GM18519 (cell line): Measurements from ENCODE around the gene PGM2L1.
"Not testable (repeated sequence)": the region's sequence is repeated elsewhere in the genome, so short reads cannot be mapped to it uniquely, and the experiment has no call there.

ENCODE experiments used
- ATAC-seq: cut with Tn5 transposase; IDR thresholded peaks from one replicate; pipeline ENCODE4 v1.9.1; 2021; ENCODE audit warnings: mild to moderate bottlenecking, moderate library complexity; ENCODE audit not compliant: unreplicated experiment, low FRiP score

PGM2L1 gene

DNA sequence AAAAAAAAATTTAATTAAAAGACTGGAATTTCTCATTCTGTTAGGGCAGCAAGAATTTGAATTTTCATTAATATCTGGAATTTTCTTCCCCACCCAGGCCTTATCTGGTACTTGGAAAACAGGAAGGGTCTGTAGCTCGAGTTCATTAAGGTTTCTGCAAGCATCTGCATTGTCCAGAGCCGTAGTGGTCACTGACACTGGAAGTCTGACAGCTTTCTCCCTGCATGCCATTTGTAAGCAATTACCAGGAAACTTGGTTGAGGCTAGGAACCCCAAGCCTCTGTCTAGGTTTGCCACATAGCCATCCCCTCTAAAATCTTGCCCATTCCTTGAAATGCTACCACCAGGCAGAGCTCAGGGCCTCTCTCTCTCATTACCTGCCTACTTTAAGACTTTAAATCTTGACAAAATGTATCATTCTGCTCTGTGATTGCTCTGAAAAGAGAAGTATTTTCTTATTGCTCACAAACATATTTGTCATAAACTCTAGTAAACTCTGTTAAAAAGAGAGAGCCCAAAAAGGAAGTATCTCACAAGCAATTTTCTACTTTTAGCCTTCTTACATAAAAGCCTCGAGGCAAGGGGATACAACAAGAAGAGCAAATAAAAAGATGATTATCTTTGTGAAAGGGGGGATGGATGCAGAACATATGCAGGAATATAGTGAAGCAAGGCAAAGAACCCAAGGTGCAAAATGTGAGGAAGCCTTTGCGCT lies 5.5 kb upstream of the PGM2L1 start:
- no peak for ATAC-seq

DNA sequence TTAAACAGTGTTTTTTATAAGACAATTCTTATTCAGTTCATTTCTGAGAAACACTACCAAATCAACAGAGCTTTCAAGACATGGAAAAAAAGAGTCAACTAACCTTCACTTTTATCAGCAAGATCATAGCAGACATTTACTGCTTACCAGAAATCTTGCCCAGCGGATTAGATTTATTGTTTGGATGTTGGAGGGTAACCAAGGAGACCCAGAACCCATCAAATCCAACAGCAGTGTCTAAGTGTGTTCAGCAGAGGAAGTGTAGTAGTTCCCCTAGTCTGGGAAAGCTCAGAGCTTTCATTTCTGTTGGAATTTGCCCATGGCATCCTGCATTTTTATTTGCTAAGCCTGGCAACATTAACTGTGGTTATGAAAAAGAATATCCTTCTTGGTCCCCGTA lies 2.4 kb upstream of the PGM2L1 start:
- no peak for ATAC-seq

GRCh38 chr11:74397501-74398243 lies 561 bp downstream of the PGM2L1 start:
- ATAC-seq = no peak

DNA sequence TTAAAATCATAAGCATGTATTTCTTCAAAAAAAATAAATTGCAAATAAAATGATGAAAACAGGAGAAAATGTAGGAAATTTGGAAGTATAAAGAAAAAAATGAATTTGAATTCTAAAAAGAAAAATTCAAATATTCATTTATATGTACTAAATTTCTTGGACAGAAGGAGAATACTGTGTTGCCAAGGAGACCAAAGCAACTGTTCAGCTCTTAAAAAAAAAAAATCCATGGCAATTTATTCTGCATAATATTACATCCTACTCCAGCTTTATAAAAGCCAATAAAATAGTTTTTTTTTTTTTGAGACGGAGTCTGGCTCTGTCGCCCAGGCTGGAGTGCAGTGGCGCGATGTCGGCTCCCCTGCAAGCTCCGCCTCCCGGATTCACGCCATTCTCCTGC lies 6.0 kb downstream of the PGM2L1 start:
- ATAC-seq = no peak

GRCh38 chr11:74391193-74391592 lies 7.0 kb downstream of the PGM2L1 start:
- no peak for ATAC-seq

DNA sequence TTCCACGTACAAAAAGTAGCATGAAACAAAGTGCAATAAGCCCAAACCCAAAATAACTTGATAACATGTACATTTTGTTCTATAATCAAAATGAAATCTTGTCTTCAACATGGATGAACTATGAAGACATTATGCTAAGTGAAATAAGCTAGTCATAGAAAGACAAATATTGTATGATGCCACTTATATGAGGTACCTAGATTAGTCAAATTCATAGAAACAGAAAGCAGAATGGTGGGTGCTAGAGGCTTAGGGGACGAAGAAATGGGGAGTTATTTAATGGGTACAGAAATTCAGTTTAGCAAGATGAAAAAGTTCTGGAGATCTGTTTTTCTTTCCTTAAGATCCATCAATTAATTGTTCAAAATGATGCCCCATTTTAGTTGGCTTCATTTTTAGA lies 7.5 kb downstream of the PGM2L1 start:
- no peak for ATAC-seq

DNA sequence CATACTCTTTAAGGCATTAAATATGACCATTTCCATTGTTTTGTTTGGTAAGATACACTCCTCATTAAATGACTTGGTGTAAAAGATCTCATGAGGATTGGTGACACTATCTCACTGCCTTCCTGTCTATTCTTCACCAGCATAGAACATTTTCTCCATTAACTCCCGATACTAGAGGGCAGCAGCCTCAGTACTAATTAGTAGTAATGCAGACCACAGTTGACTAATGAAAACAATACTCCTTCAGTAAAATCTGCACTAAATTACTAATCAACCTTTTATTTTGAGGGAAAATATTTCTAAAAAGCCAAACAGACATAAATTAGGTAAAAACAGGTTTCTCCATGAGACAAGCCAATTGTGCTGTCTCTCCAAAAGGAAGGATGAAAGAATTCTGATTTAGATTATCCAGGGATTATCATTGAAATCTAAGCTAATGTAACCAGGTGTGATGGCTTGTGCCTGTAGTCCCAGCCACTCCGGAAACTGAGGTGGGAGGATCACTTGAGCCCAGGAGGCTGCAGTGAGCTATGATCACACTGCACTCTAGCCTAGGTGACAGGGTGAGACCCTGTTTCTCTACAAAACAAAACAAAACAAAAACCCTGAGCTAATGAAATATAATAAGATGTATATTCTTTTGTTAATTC lies 9.4 kb downstream of the PGM2L1 start:
- no peak for ATAC-seq

GRCh38 chr11:74384641-74385040 lies 13.6 kb downstream of the PGM2L1 start:
- no peak for ATAC-seq

DNA sequence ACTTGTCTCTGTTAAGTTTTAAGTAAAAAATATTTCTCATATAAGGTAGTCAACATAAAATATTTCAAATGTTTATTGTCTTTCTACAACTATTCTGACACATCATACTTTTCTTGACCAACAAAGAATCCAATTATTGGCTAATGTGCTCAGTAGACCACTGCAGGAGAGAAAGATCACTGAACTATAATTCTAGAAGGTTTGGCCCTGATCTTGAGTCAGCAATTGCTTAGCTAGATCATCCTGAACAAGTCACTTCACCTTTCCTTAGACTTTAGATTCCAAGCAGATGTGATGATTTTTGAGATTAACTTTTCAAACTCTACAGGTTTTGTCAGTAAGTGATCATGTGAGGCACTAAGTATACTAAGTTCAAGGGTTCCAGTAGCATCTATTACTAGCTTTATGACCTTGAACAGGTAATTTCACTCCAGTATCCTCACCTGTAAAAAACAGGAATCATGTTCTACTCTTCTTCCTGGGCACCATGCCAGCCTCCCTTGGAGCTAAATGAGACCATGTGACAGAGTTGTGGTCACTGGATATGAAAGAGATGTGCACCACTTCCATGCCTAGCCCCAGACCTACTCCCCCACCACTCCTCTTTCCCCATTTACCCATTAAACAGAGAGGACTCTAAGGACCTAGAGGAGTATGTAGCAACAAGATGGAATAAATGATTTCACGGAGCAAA lies 17.3 kb downstream of the PGM2L1 start:
- ATAC-seq = no peak

DNA sequence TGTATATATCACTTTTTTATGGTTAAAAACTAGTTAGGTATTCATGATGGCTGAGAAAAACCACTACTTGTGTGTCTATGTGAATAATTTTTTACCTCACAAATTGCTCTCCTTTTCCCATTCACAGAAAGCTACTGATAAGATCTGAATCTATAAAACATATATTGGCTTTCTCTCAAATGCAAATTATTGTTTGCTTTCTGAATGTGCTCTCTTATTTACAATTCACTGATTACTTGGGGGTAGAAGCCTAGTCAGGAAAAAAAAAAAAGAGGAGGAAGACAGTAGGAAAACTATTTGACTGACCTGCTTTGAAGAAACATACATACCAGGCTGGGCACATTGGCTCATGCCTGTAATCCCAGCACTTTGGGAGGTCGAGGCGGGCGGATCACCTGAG lies 20.5 kb downstream of the PGM2L1 start:
- ATAC-seq = no peak

GRCh38 chr11:74373382-74373781 lies 24.9 kb downstream of the PGM2L1 start:
- ATAC-seq = no peak

DNA sequence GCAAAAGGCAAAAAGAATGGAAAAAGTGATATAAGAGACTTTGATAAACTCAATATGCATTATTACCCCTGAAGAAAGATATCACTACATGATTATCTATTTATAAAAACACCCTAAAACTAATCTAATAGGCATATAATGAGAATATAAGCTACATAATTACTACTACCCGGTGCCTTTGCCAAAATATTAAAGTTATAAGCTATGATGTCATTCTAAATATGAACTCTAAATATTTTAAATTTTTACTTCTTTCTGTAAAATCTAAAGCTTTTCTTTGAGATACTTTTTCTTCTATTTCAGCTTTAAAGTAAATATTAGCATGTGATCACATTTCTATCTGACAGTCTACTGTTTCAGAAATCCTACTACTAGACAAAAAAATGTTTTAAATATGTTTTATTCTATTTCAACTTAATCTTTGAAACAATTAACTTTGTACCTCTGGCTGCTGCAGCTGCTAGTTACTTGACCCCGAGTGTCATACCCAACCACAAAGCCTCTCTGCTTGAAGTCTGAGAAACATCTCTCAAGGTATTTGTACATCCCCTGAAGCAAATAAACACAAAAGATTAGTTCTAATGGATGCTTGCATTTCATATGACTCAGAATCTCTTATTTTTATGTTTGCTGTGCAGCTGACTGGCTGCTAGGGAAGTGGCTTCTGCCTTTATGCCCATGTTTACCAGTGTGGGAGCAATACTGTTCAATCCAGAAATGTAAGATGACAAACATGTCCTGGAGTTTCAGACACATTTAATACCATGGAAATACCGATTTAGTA lies 26.8 kb downstream of the PGM2L1 start:
- ATAC-seq = no peak

DNA sequence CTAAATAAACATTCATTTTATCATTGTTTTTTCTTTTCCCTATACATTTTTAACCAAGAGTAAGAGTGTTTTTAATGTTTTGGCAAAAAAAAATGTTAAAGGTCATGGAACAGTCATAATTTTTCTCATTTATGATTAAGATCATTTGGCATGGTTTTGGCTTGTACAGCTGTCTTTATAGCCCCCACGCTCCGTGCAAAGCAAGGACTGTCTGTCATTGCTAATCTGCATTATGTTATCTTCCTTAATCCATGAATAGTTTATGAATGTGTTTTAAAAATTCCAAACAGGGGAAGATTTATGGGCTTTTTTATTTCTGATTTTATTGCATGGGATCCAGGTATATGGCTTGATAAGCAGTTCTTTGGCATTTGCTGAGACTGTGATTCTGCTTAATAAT lies 28.1 kb downstream of the PGM2L1 start:
- ATAC-seq = no peak

GRCh38 chr11:74367881-74368280 lies 30.4 kb downstream of the PGM2L1 start:
- no peak for ATAC-seq

- no peak for ATAC-seq
Observed at GRCh38 chr11:74366576-74366975, 31.7 kb downstream of the PGM2L1 start.

GRCh38 chr11:74365805-74366204 lies 32.4 kb downstream of the PGM2L1 start:
- ATAC-seq = not testable (repeated sequence)

GRCh38 chr11:74357449-74357848 lies 40.8 kb downstream of the PGM2L1 start:
- ATAC-seq = no peak

GRCh38 chr11:74355626-74356025 lies 42.6 kb downstream of the PGM2L1 start:
- ATAC-seq = no peak

DNA sequence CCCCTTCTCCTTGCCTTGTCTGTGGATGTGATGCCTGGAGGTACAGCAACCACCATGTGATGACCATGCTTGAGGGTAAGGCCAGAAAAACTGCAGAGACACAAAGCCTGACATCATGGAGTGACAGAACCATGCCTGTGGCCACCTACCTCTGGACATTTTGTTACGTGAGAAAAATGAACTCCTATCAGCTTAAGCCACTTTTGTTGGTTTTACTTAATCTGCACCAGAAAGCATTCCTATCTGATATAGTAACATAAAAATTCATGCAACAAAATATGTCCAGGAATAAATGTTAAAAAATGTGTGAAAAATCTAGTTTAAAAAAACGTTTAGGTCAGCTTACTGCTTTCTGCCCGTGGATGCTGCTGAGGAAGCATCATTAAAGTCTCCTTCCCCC lies 44.2 kb downstream of the PGM2L1 start:
- ATAC-seq = no peak

- no peak for ATAC-seq
Observed at GRCh38 chr11:74347381-74347780, 50.9 kb downstream of the PGM2L1 start.
